Measurements from ENCODE around the gene SCN3B. TPM values are rescaled to one million over a fixed set of nuclear protein-coding genes. Genes with fewer than 3 reads are reported as not detected.

Gene SCN3B
- total RNA-seq, 1 experiment from 2014 or later = 0.26 TPM

DNA sequence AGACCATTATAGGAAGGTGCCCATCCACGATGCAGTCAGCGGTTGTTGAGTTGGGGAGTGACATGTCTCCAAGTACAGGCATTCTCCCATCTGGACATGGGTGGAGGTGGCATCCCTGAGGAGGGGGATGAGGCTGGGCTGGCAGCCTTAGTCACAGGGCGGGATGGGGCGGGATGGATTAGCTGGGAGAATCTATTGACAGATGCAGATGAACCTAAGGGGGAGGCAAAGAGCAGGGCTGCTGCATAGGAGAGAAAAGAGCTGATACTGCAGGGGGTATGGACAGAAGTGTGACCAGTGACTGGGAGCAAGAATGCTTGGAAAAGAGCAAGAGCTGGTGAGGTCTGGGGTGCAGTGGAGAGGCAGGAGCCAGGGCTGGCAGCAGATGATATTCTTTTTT is 42.7 kb downstream of the SCN3B start:
- Histone ChIP-seq H3K4me1 (ENCODE audit: insufficient read depth, low read length) (no peaks in the 10 kb centered on the region), H3K9me2 (replicated peaks; ENCODE audit: low read length) (no peaks in the 10 kb centered on the region), H3K27ac (ENCODE audit: low read length) (no peak overlapping the region), H3K79me2 (ENCODE audit: low read length) (no peaks in the 10 kb centered on the region), H4K20me1 (ENCODE audit: low read length) (no peaks in the 10 kb centered on the region), H3K9me3 (ENCODE audit: low read length) (no peaks in the 10 kb centered on the region), H3K9ac (ENCODE audit: low read length) (no peak overlapping the region), H3K36me3 (ENCODE audit: low read depth, low read length) (peaks cover 70% of the 10 kb centered on the region), H3K4me3 (ENCODE audit: low read length) (no peak overlapping the region), H3F3A (ENCODE audit: low read length, unreplicated experiment) (no peaks in the 10 kb centered on the region), H3K4me2 (ENCODE audit: low read length) (no peak overlapping the region), H3K27me3 (ENCODE audit: low read length) (no peaks in the 10 kb centered on the region), H2AFZ (ENCODE audit: low read length) (no peak overlapping the region)
- ChIA-PET CTCF (no interaction called here), POLR2A (ENCODE audit: unreplicated experiment) (no interaction called here)
- DNase-seq = no peak
- no peak for TF ChIP-seq EZH2phosphoT487 (IDR thresholded peaks at IDR 0.05; ENCODE audit: borderline replicate concordance, low read length)
- TF ChIP-seq CTCF (conservative IDR thresholded peaks at IDR 0.05; ENCODE audit: low read depth, low read length) = no peak
- TF ChIP-seq EZH2 (IDR thresholded peaks at IDR 0.05; ENCODE audit: low read length, unreplicated experiment) = no peak
- ATAC-seq = no peak
- intact Hi-C loops (cut with micrococcal nuclease) = no loop called here
- no TSS peak for BruUV-seq (replicated peaks)

- no peak overlapping the region for H2AFZ ChIP-seq (ENCODE audit: low read length)
- no peaks in the 10 kb centered on the region for H4K20me1 ChIP-seq (ENCODE audit: low read length)
- POLR2A ChIA-PET (ENCODE audit: unreplicated experiment) = no interaction called here
- peaks cover 67% of the 10 kb centered on the region for H3K36me3 ChIP-seq (ENCODE audit: low read depth, low read length)
- ATAC-seq (no peak), DNase-seq (no peak)
- no peak overlapping the region for H3K4me3 ChIP-seq (ENCODE audit: low read length)
- H3K9me3 ChIP-seq (ENCODE audit: low read length) = no peaks in the 10 kb centered on the region
- no peaks in the 10 kb centered on the region for H3F3A ChIP-seq (ENCODE audit: low read length, unreplicated experiment)
- no peak overlapping the region for H3K4me2 ChIP-seq (ENCODE audit: low read length)
- H3K9ac ChIP-seq (ENCODE audit: low read length) = no peak overlapping the region
- CTCF ChIA-PET = no interaction called here
- no peaks in the 10 kb centered on the region for H3K4me1 ChIP-seq (ENCODE audit: insufficient read depth, low read length)
- no peak for TF ChIP-seq EZH2phosphoT487 (IDR thresholded peaks at IDR 0.05; ENCODE audit: borderline replicate concordance, low read length)
- no peak for TF ChIP-seq EZH2 (IDR thresholded peaks at IDR 0.05; ENCODE audit: low read length, unreplicated experiment)
- TF ChIP-seq CTCF (conservative IDR thresholded peaks at IDR 0.05; ENCODE audit: low read depth, low read length) = no peak
- no peaks in the 10 kb centered on the region for H3K79me2 ChIP-seq (ENCODE audit: low read length)
- H3K27ac ChIP-seq (ENCODE audit: low read length) = no peak overlapping the region
- BruUV-seq (replicated peaks) = no TSS peak
- no peaks in the 10 kb centered on the region for H3K27me3 ChIP-seq (ENCODE audit: low read length)
- intact Hi-C loops (cut with micrococcal nuclease) = no loop called here
- H3K9me2 ChIP-seq (replicated peaks; ENCODE audit: low read length) = no peaks in the 10 kb centered on the region
Observed at GRCh38 chr11:123608945-123609344, 45.5 kb downstream of the SCN3B start.

DNA sequence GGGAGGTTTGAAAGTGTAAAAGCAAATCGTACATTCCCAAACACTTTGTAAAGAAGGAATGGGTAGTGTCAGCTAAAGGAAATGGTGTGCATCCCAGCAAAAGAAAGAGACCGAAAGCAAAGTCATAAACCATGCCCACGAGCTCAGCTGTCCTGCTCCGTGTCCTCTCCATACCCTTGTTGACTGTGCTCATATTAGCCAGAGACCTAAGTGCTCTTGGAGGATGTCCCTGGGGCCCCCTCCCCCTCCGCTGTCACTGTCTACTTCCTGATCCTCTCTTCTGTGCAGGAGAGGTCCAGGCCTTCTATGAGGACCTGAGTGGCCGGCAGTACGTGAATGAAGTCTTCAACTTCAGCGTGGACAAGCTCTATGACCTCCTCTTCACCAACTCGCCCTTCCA is 46.1 kb downstream of the SCN3B start:
- BruUV-seq (replicated peaks) = no TSS peak
- CTCF ChIA-PET = no interaction called here
- ATAC-seq = no peak

More for the DNA sequence above, 46.1 kb downstream of the SCN3B start:
- no peaks in the 10 kb centered on the region for H3F3A ChIP-seq (ENCODE audit: low read length, unreplicated experiment)
- no peak overlapping the region for H3K27ac ChIP-seq (ENCODE audit: low read length)
- H3K36me3 ChIP-seq (ENCODE audit: low read depth, low read length) = peaks cover 62% of the 10 kb centered on the region
- no peaks in the 10 kb centered on the region for H3K27me3 ChIP-seq (ENCODE audit: low read length)
- intact Hi-C loops (cut with micrococcal nuclease) = no loop called here
- H3K4me1 ChIP-seq (ENCODE audit: insufficient read depth, low read length) = no peaks in the 10 kb centered on the region
- H3K9me3 ChIP-seq (ENCODE audit: low read length) = no peaks in the 10 kb centered on the region
- H3K4me2 ChIP-seq (ENCODE audit: low read length) = no peak overlapping the region
- no peak overlapping the region for H3K4me3 ChIP-seq (ENCODE audit: low read length)
- no peak for DNase-seq
- no peaks in the 10 kb centered on the region for H4K20me1 ChIP-seq (ENCODE audit: low read length)
- POLR2A ChIA-PET (ENCODE audit: unreplicated experiment) = no interaction called here
- TF ChIP-seq EZH2 (IDR thresholded peaks at IDR 0.05; ENCODE audit: low read length, unreplicated experiment) (no peak), CTCF (conservative IDR thresholded peaks at IDR 0.05; ENCODE audit: low read depth, low read length) (no peak), EZH2phosphoT487 (IDR thresholded peaks at IDR 0.05; ENCODE audit: borderline replicate concordance, low read length) (no peak)
- no peaks in the 10 kb centered on the region for H3K9me2 ChIP-seq (replicated peaks; ENCODE audit: low read length)
- no peak overlapping the region for H2AFZ ChIP-seq (ENCODE audit: low read length)
- no peaks in the 10 kb centered on the region for H3K79me2 ChIP-seq (ENCODE audit: low read length)
- no peak overlapping the region for H3K9ac ChIP-seq (ENCODE audit: low read length)
